GM12865 (cell line): ENCODE measurements around the gene DNAH17.

Experiments
- DNase-seq: peaks from one replicate; pipeline ENCODE4 v3.0.0; 2010; ENCODE audit warnings: low read depth
- H3K4me3 ChIP-seq: 2 replicates; pipeline ENCODE4 v1.5.1; 2011; ENCODE audit warnings: mild to moderate bottlenecking, low read depth, low read length, control low read depth
- CTCF ChIP-seq: IDR thresholded peaks from 2 replicates; pipeline ENCODE4 v1.5.1; 2011; ENCODE audit warnings: low read length, control low read depth, low read depth, inconsistent platforms; ENCODE audit not compliant: insufficient read depth; ENCODE audit errors: missing control alignments

The DNAH17 gene

DNA sequence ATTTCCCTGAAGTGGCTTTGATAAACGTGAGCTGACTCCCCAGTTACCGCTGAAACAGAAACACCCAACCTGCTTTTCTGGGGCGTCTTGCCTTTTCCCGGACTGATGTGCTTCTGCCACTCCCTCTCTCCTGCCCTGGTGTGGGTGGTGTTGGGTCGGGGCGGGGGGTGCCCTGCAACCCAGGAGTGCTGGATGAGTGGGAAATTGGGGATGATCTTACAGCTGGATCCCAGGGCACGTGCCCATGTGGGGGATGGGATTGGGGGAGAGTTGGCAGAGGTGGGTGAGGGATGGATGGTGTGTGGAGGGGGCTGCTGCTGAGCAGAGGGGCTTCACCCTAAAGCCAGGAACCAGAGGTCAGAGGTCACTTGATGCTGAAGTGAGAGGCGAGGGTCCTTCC is 170.3 kb downstream of the DNAH17 start:
- no peak for DNase-seq

DNA sequence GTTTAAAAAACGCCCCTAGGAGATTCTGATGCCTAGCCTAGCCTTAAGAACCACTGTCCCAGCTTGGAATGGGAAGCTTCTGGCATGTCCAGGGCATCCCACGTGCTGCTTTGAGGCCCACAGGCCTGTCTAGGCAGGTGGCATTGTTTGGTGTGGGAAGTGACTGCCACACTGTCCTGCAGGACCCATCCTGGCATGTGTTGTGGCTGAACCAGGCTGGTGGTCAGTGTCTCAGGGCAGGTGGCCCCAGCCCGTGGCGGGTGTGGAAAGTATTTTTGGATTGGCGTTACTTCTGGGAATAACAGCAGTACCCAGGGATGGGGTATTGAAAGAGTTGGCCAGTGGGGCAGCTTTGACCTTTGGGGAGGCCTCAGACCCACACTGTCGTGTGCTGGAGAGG is 170.8 kb downstream of the DNAH17 start:
- no peak for DNase-seq
- no peak for TF ChIP-seq CTCF
- H3K4me3 ChIP-seq = no peak overlapping the region

More for the DNA sequence above, 170.3 kb downstream of the DNAH17 start:
- no peak for TF ChIP-seq CTCF
- no peak overlapping the region for H3K4me3 ChIP-seq

- TF ChIP-seq CTCF = no peak
- DNase-seq = no peak
- H3K4me3 ChIP-seq = no peak overlapping the region
Observed at GRCh38 chr17:78403822-78404221, 173.4 kb downstream of the DNAH17 start.

DNA sequence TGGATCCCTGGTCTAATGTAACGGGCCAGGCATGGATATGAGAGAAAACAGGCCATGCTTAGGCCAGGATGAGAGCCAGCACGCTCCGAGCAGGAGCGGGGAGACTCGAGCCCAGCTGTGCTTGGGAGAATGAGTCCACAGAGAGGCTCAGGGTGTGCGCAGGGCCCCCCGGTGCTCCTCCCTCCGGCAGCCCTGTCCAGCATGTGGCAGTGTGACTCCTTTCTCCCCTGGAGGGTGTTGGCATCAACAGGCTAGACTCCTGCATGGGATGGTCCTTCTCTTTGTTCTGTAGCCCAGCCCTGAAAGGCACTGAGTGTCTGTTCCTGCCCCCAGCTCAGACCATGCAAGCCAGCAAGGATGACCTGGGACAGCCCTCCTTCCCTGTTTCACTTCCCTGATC is 175.3 kb downstream of the DNAH17 start:
- no peak for TF ChIP-seq CTCF
- DNase-seq = no peak
- H3K4me3 ChIP-seq = no peak overlapping the region

DNA sequence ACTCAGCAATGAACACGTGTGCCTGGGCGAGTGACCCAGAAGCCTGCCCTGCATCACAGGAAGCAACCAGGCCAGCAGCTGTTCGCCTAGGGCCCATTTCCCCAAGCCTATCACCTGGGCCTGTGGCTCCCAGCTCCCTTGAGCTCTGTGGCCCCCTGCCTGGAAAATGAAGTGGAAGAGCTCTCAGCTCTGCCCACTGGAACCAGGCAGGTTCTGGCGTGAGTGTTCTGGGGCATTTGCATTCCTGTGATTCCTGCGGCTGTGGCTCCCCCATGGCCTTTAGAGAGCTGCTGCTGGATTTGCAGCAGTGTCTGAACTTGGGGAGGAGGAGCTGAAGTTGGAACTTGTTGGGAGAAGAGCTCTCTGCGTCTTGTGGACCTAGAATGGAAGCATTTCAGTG is 175.9 kb downstream of the DNAH17 start:
- no peak for TF ChIP-seq CTCF
- no peak overlapping the region for H3K4me3 ChIP-seq
- DNase-seq = no peak

DNA sequence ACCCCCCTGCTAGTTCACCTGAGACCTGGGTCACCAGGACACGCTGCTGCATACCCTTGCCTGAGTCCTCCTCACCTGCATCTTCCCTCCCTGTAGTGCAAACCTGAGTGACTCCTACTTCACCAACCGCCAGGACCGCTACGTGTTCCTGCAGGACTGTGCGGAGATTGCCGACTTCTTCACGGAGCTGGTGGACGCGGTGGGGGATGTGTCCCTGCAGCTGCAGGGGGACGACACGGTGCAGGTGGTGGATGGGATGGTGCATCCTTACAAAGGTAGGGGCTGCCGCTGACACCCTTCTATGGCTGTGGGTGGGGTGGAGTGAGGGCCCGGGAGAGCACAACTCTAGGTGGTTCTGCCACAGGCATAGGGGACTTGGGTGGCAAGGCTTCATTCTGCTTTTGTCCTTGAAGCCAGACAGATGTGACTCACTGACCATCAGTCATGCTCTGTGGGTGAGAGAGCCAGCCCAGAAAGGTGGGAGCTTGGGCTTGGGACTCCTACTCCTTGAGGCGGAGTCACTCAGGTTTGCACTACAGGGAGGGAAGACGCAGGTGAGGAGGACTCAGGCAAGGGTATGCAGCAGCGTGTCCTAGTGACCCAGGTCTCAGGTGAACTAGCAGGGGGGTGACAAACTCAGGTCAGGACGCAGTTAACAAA is 176.5 kb downstream of the DNAH17 start:
- no peak for TF ChIP-seq CTCF
- DNase-seq = no peak

GRCh38 chr17:78399693-78400144 is 177.5 kb downstream of the DNAH17 start:
- no peak overlapping the region for H3K4me3 ChIP-seq
- DNase-seq = no peak
- TF ChIP-seq CTCF = no peak

More for the DNA sequence above, 176.5 kb downstream of the DNAH17 start:
- no peak overlapping the region for H3K4me3 ChIP-seq
